Measurements from ENCODE around the gene DLEU7.

Gene DLEU7

DNA sequence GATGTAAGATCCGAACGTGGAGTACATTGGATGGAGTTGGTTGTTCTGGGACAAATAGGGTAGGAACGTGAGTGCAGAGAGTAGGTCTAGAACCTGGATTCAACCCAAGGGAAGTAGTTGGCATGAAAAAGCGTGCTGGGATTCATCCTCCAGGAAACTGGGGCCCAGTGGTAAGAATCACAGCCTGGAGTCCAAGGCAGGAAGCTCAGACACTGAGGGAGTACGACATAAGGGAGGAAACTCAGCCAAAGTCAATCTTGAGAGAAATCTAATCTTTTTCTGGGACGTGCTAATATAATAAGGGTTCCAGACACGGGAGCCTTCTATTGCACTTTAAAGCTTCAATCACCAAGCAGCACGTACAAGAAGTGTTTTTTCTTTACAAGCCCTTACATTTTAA is 46.4 kb downstream of the DLEU7 start:
- no peak overlapping the region for H3K4me3 ChIP-seq
- TF ChIP-seq, protein P1, sequence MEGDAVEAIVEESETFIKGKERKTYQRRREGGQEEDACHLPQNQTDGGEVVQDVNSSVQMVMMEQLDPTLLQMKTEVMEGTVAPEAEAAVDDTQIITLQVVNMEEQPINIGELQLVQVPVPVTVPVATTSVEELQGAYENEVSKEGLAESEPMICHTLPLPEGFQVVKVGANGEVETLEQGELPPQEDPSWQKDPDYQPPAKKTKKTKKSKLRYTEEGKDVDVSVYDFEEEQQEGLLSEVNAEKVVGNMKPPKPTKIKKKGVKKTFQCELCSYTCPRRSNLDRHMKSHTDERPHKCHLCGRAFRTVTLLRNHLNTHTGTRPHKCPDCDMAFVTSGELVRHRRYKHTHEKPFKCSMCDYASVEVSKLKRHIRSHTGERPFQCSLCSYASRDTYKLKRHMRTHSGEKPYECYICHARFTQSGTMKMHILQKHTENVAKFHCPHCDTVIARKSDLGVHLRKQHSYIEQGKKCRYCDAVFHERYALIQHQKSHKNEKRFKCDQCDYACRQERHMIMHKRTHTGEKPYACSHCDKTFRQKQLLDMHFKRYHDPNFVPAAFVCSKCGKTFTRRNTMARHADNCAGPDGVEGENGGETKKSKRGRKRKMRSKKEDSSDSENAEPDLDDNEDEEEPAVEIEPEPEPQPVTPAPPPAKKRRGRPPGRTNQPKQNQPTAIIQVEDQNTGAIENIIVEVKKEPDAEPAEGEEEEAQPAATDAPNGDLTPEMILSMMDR (IDR thresholded peaks at IDR 0.05): no peak
- H3K27ac ChIP-seq: no peak overlapping the region
- no peak for DNase-seq (ENCODE audit: low spot score)

DNA sequence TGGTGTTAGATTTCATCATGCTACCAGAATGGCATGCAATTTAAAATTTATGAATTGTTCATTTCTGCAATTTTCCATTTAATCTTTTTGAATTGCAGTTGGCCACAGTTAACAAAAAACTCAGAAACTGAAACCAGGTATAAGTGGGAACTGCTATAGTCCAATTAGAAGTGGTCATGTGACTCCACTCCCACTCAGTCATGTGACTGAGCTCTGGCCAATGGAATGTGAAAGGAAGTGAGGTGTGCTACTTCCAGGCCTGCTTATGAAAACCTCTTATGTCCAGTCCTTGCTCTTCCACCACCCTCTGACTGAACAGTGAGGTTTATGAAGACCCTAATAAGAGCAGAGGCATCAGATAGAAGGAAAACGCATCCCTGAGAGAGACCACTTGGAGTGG is 47.0 kb downstream of the DLEU7 start:
- Histone ChIP-seq H3K4me3 (no peak overlapping the region), H3K27ac (no peak overlapping the region)
- TF ChIP-seq, protein P1 (IDR thresholded peaks at IDR 0.05): no peak
- no peak for DNase-seq (ENCODE audit: low spot score)

DNA sequence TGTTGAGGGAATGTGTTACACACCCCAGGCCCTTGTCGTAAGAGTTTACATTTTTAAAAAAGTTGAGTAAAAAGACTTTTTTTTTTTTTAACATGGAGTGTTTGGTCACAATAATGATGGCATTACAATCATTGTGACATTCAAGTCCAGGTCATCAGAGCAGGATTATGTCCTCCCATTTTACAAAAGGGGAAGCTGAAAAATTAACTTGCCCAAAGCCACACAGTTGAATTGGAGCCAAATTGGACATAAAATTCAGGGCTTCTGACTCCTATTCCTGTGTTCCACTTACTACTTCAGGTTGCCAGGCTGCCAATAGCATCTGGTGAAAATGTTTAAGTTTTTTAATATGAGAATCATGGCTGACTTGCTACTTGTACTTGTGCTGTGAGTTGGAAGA is 49.3 kb downstream of the DLEU7 start:
- no peak overlapping the region for H3K4me3 ChIP-seq
- no peak for DNase-seq (ENCODE audit: low spot score)
- TF ChIP-seq, protein P1 (IDR thresholded peaks at IDR 0.05): no peak

DNA sequence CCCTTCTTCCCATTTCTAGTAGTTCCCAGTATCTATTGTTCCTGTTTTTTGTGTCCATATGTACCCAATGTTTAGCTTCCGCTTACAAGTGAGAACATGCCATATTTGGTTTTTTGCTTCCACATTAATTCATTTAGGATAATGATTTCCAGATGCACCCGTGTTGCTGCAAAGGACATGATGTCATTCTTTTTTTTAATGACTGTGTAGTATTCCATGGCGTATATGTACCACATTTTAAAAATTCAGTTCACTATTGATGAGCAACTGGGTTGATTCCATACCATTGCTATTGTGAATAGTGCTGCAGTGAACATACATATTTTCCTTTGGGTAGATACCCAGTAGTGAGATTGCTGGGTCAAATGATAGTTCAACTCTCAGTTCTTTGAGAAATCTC is 50.5 kb downstream of the DLEU7 start:
- TF ChIP-seq, protein P1 (IDR thresholded peaks at IDR 0.05): no peak
- no peak for DNase-seq (ENCODE audit: low spot score)
- H3K27ac ChIP-seq: no peak overlapping the region
- no peak overlapping the region for H3K4me3 ChIP-seq

More for the DNA sequence above, 49.3 kb downstream of the DLEU7 start:
- no peak overlapping the region for H3K27ac ChIP-seq

DNA sequence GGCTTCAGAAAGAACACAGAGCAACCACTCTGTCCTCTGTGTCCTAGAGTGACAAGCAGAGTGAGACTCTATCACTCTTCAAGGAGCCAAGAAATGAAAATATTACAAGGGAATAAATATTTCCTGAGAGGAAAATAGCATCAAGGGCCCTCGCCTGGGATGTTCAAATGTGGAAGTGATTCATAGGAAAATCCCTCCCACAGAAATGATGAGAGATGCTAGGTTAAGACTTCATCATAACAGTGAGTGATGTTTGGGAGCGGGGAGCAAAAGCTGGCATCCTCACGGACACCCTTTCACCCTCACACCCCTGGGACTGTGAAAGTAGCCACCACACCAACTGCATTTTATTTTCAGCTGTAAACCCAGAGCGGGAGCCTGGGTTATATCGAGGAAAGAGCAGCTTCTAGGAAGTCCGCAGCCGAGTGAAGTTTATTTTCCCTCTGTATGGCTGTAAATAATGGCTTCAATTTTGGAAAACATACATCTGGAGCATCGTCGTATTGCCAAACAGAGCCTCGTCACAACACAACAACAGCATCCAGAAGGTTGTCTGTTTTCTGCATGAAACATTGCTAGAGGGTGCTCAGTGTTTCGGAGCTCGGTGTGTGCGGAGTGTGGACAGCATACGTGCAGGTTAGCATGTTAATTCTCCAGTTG is 54.8 kb downstream of the DLEU7 start:
- no peak for DNase-seq (ENCODE audit: low spot score)
- Histone ChIP-seq H3K27ac (no peak overlapping the region), H3K4me3 (no peak overlapping the region)
- TF ChIP-seq, protein P1 (IDR thresholded peaks at IDR 0.05): no peak

DNA sequence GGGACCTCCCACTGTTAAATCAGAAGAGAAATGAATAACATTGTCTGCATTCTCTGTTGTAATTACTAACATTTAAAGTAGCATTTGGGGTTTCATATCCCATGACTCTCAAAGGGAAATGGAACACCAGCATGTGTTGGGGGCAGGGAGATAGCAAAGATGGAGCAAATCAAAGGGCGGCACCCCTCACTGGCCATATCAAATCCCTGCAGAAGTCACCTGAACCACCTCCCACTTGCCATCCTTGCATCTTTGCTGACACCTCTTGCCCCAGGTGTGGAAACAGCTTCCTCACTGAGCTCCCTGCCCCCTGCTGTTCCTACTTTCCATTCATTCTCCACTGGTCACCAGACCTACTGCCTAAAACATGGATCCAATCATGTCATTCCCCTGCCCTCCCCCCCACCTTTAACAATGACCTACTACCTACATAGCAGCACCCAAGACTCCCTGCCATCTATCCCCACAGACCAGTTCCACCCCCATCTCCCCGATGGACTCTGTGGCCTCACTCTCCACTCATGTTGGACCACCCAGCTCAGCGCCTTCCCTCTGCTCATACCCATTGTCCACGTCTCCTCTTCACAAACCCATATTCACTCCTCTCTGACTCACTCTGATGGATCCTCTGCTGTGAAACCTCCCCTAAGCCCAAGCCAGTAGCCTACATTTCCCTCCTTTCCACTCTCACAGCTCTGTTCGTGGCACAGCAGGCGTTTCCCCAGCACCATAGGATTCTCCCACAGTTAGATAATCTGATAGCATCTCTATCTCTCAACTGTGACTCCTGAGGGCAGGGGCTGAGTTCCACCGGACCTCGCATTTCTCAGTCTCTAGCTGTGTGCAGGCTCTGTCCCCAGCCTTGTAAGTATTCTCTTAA is 55.9 kb downstream of the DLEU7 start:
- no peak for DNase-seq (ENCODE audit: low spot score)
- no peak overlapping the region for H3K4me3 ChIP-seq
- no peak overlapping the region for H3K27ac ChIP-seq
- TF ChIP-seq, protein P1 (IDR thresholded peaks at IDR 0.05): no peak
